ENCODE results near the gene CCDC40.

DNA sequence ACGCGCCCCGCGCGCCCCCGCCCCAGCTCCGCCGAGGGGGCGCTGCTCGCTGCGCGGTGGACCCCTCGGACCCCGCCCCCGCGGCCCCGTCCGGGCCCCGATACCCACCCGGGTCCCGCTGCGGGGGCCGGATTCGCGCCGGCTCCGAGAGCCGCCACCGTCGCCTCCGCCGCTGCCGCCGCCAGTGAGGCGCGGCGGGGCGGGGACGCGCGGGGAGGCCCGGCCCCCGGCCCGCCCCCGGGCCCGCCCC is 830 bp upstream of the CCDC40 start, which contains the start of gene TBC1D16:
- TF ChIP-seq TAF1 (IDR thresholded peaks at IDR 0.05; ENCODE audit: borderline replicate concordance, insufficient read depth, low read length) (peak; percentile 79; the same call in 1 of the 2 replicates), SIN3A (IDR thresholded peaks at IDR 0.05; ENCODE audit: borderline replicate concordance, insufficient read depth, low read length) (no peak), FOXP2 (optimal IDR thresholded peaks at IDR 0.05; ENCODE audit: borderline replicate concordance, extremely low read depth, extremely low read length, insufficient read depth) (no peak), POLR2AphosphoS5 (IDR thresholded peaks at IDR 0.05; ENCODE audit: low read depth, low read length) (no peak)
- TF ChIP-seq, protein P1, sequence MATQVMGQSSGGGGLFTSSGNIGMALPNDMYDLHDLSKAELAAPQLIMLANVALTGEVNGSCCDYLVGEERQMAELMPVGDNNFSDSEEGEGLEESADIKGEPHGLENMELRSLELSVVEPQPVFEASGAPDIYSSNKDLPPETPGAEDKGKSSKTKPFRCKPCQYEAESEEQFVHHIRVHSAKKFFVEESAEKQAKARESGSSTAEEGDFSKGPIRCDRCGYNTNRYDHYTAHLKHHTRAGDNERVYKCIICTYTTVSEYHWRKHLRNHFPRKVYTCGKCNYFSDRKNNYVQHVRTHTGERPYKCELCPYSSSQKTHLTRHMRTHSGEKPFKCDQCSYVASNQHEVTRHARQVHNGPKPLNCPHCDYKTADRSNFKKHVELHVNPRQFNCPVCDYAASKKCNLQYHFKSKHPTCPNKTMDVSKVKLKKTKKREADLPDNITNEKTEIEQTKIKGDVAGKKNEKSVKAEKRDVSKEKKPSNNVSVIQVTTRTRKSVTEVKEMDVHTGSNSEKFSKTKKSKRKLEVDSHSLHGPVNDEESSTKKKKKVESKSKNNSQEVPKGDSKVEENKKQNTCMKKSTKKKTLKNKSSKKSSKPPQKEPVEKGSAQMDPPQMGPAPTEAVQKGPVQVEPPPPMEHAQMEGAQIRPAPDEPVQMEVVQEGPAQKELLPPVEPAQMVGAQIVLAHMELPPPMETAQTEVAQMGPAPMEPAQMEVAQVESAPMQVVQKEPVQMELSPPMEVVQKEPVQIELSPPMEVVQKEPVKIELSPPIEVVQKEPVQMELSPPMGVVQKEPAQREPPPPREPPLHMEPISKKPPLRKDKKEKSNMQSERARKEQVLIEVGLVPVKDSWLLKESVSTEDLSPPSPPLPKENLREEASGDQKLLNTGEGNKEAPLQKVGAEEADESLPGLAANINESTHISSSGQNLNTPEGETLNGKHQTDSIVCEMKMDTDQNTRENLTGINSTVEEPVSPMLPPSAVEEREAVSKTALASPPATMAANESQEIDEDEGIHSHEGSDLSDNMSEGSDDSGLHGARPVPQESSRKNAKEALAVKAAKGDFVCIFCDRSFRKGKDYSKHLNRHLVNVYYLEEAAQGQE (IDR thresholded peaks at IDR 0.05; ENCODE audit: insufficient read depth in 1 of 2, low read depth in 2 of 2, low read length in 2 of 2): no peak

All from PFSK-1 (cell line).